G401 (cell line): ENCODE measurements around the gene IL1RL2. TPM values are rescaled to one million over a fixed set of nuclear protein-coding genes. Genes with fewer than 3 reads are reported as not detected.

Experiments used
- DNase-seq: peaks from one replicate; pipeline ENCODE4 v3.0.0-alpha.2; 2015; ENCODE audit warnings: low spot score
- in situ Hi-C: cut with HindIII; loops from 2 replicates; pipeline ENCODE4 v1.10.0; 2016; ENCODE audit warnings: low sequenced_read_pairs, mixed read lengths
- total RNA-seq: library from RNA; depleted of rRNA; stranded (reverse); fragments of >200 nt; shearing (Covaris generic); gene quantifications from 2 replicates; pipeline ENCODE4 v1.2.3, GENCODE V29; 2014

The IL1RL2 gene
- total RNA-seq, 1 experiment from 2014 or later, result not detected

- in situ Hi-C loops, result no loop called here
- DNase-seq, result no peak
Measured at GRCh38 chr2:102187496-102188150, 800 bp downstream of the IL1RL2 start.

GRCh38 chr2:102190430-102191107 lies 3.7 kb downstream of the IL1RL2 start:
- in situ Hi-C loops, result no loop called here
- DNase-seq, result no peak

GRCh38 chr2:102191501-102191900 lies 4.7 kb downstream of the IL1RL2 start:
- DNase-seq, result no peak
- in situ Hi-C loops, result no loop called here

- in situ Hi-C loops, result no loop called here
- no peak for DNase-seq
Measured at GRCh38 chr2:102193074-102193473, 6.3 kb downstream of the IL1RL2 start.

- DNase-seq, result no peak
- in situ Hi-C loops, result no loop called here
Measured at GRCh38 chr2:102194609-102195268, 7.9 kb downstream of the IL1RL2 start.

GRCh38 chr2:102197389-102198137 lies 10.7 kb downstream of the IL1RL2 start:
- in situ Hi-C loops, result no loop called here
- DNase-seq, result no peak

GRCh38 chr2:102200539-102200938 lies 13.7 kb downstream of the IL1RL2 start:
- in situ Hi-C loops, result no loop called here
- no peak for DNase-seq

- in situ Hi-C loops, result no loop called here
Measured at GRCh38 chr2:102204638-102205037, 17.8 kb downstream of the IL1RL2 start.

GRCh38 chr2:102206666-102207341 lies 20.0 kb downstream of the IL1RL2 start:
- no peak for DNase-seq
- in situ Hi-C loops, result no loop called here

More at GRCh38 chr2:102204638-102205037, 17.8 kb downstream of the IL1RL2 start:
- DNase-seq, result no peak

GRCh38 chr2:102208774-102209173 lies 22.0 kb downstream of the IL1RL2 start:
- in situ Hi-C loops, result no loop called here

GRCh38 chr2:102209474-102209873 lies 22.7 kb downstream of the IL1RL2 start:
- in situ Hi-C loops, result no loop called here
- no peak for DNase-seq

More at GRCh38 chr2:102208774-102209173, 22.0 kb downstream of the IL1RL2 start:
- no peak for DNase-seq

GRCh38 chr2:102217032-102217431 lies 30.2 kb downstream of the IL1RL2 start:
- DNase-seq, result no peak
- in situ Hi-C loops, result no loop called here

- DNase-seq, result no peak
- in situ Hi-C loops, result no loop called here
Measured at GRCh38 chr2:102224824-102225739, 38.3 kb downstream of the IL1RL2 start.

GRCh38 chr2:102226171-102226570 lies 39.3 kb downstream of the IL1RL2 start:
- in situ Hi-C loops, result no loop called here
- no peak for DNase-seq

- in situ Hi-C loops, result no loop called here
Measured at GRCh38 chr2:102226612-102227391, 40.0 kb downstream of the IL1RL2 start.

GRCh38 chr2:102229141-102229769 lies 42.4 kb downstream of the IL1RL2 start:
- in situ Hi-C loops, result no loop called here
- DNase-seq, result no peak

More at GRCh38 chr2:102226612-102227391, 40.0 kb downstream of the IL1RL2 start:
- no peak for DNase-seq

GRCh38 chr2:102230410-102230909 lies 43.6 kb downstream of the IL1RL2 start:
- in situ Hi-C loops, result no loop called here
- DNase-seq, result no peak
